Activated CD4-positive, alpha-beta memory T cell treated with anti-CD3 and anti-CD28 coated beads, Interleukin-2, amount 10 ng/mL, durations not matched to agents 7 days and 5 days (primary cell): Measurements from ENCODE around the gene RHBG. TPM values are rescaled to one million over a fixed set of nuclear protein-coding genes. Genes with fewer than 3 reads are reported as not detected.

ENCODE experiments used
- CTCF ChIA-PET: fragments of 350-600 bp; sonication (Branson Sonifier 250); formaldehyde crosslinking; loops from one replicate; lab custom pipeline; 2021; ENCODE audit warnings: antibody characterized with exemption, inconsistent platforms; lab: Charles Lee
- POLR2A ChIA-PET: fragments of 350-600 bp; sonication (Branson Sonifier 250); formaldehyde crosslinking; loops from one replicate; lab custom pipeline; 2021; ENCODE audit warnings: antibody characterized with exemption; lab: Charles Lee
- DNase-seq: peaks from one replicate; pipeline ENCODE4 v3.0.0-alpha.2; 2020
- H3K27ac Mint-ChIP-seq: one replicate; pipeline ENCODE4 v1.8.0; 2021; ENCODE audit warnings: mild to moderate bottlenecking, mixed read lengths
- H3K27me3 Mint-ChIP-seq: one replicate; pipeline ENCODE4 v1.8.0; 2021; ENCODE audit warnings: mixed read lengths
- H3K36me3 Mint-ChIP-seq: one replicate; pipeline ENCODE4 v1.8.0; 2021; ENCODE audit warnings: low read depth, mixed read lengths
- H3K4me1 Mint-ChIP-seq: one replicate; pipeline ENCODE4 v1.8.0; 2021; ENCODE audit warnings: mixed read lengths
- H3K4me3 Mint-ChIP-seq: one replicate; pipeline ENCODE4 v1.8.0; 2021; ENCODE audit warnings: mild to moderate bottlenecking, mixed read lengths
- H3K9me3 Mint-ChIP-seq: one replicate; pipeline ENCODE4 v1.8.0; 2021; ENCODE audit warnings: mixed read lengths
- total RNA-seq, 2 experiments: library from RNA; stranded (reverse); gene quantifications; one replicate each; pipeline ENCODE4 v1.2.3, GENCODE V29; 2021

RHBG gene
- total RNA-seq, 2 experiments from 2014 or later = not detected

DNA sequence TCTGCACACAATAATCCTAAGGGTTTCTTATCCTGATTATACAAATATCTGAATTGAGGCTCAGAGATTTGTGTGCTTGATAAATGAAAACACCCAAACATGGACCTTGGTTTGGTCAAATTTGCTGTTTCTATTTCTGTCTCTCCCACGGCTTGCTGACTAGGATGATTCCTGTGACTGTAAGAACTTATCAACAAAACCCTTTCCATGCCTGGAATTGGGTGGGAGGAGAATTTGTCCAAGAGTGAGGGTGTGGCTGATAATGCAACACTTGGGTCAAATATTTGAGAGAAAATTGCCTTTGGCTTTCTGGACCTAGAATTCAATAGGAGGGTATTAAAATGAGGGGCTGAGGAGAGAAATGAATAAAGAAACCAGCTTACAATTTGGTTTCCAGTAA, 48.0 kb downstream of the RHBG start:
- Mint-ChIP-seq H3K27ac (no peak overlapping the region), H3K4me3 (no peak overlapping the region), H3K9me3 (no peaks in the 10 kb centered on the region), H3K4me1 (peaks cover 19% of the 10 kb centered on the region), H3K36me3 (peaks cover 2% of the 10 kb centered on the region), H3K27me3 (peaks cover 69% of the 10 kb centered on the region)
- DNase-seq = no peak
- ChIA-PET CTCF (interaction anchor here (1.8 to 3.5 kb wide), 2 partner anchors 29 to 31 kb away, joined by 7 to 13 read pairs; no protein-coding TSS in a partner anchor), POLR2A (no interaction called here)

DNA sequence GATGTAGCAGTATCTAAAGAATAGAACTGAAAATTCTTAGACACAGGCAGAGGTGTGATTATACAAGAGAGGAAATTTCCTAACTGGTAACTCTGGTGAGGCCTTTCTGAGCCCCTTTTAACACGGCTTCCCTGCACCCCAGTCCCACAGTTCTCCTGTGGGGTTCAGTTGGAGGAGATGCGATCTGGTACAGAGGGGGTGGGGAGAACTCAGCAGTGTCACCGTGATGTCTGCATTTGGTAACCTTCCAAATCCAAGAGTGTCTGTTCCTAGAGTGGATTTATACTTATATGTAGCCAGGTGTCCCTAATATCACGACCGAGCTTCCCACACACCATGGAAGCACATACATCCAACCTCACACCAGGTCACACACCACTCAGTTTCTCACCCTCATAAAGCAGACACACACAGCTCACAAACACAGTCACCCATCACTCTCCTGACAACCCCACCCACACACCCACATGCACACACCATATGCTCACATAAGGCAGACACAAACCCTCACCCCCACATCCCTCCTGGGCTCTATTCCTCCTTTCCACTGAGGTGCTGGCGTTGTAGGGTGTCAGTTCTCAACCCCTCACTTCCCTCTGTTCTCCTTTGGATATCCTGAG, 48.5 kb downstream of the RHBG start:
- CTCF ChIA-PET = interaction anchor here (1.8 to 3.5 kb wide), 2 partner anchors 28 to 32 kb away, joined by 7 to 13 read pairs; no protein-coding TSS in a partner anchor
- peaks cover 70% of the 10 kb centered on the region for H3K27me3 Mint-ChIP-seq
- no peaks in the 10 kb centered on the region for H3K9me3 Mint-ChIP-seq
- no peak overlapping the region for H3K27ac Mint-ChIP-seq
- H3K4me1 Mint-ChIP-seq = peaks cover 20% of the 10 kb centered on the region
- peaks cover 2% of the 10 kb centered on the region for H3K36me3 Mint-ChIP-seq
- H3K4me3 Mint-ChIP-seq = no peak overlapping the region
- POLR2A ChIA-PET = no interaction called here
- DNase-seq = no peak

DNA sequence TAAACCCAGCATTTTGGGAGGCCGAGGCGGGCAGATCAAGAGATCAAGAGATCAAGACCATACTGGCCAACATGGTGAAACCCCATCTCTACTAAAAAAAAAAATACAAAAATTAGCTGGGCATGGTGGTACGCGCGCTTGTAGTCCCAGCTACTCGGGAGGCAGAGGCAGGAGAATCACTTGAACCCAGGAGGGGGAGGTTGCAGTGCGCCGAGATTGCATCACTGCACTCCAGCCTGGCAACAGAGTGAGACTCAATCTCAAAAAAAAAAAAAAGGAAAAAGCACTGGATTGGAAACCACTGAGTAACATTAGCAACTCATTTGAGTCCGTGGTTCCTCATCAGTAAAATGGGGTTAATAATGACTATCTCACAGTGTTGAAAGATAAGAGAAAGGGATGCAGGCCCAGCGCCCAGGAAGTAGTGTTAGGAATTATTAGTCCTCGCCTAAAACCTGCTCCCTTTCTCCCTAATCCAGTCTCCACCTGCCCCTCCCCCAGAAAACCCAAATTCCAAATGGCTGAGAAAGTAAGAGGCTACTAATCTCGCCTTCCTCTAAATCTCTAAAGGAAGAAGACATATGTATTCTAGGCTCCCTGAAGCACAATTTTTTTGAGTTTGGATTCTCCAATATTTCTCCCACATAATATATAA, 49.5 kb downstream of the RHBG start:
- CTCF ChIA-PET = interaction anchor here (0.8 to 2.3 kb wide), 4 partner anchors 28 to 209 kb away, joined by 3 to 36 read pairs (median 4); no protein-coding TSS in a partner anchor
- Mint-ChIP-seq H3K36me3 (peaks cover 2% of the 10 kb centered on the region), H3K27ac (no peak overlapping the region), H3K27me3 (peaks cover 80% of the 10 kb centered on the region), H3K4me1 (peaks cover 20% of the 10 kb centered on the region), H3K9me3 (no peaks in the 10 kb centered on the region), H3K4me3 (no peak overlapping the region)
- no peak for DNase-seq
- POLR2A ChIA-PET = no interaction called here

DNA sequence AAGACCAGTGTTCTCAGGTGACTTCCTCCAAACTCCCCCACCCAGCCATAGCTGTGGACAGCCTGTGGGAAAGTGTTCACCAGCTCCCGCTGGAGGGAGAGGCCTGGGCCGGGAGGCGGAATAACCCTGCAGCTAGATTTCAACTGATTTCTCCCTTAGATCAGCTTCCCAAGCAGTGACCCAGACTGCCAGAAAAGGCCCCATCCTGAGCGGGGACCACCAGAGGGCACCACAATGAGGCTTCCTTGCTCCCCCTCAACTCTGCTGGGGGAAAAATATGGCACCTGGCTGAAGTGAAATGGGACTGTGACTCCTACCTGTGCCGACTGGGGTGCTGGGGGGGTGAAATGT, 50.8 kb downstream of the RHBG start:
- ChIA-PET CTCF (interaction anchor here (0.6 to 2.3 kb wide), 6 partner anchors 26 to 226 kb away, joined by 3 to 36 read pairs (median 4); no protein-coding TSS in a partner anchor), POLR2A (interaction anchor here (0.6 to 1.7 kb wide), 7 partner anchors 9 to 137 kb away, joined by 3 to 7 read pairs (median 3); partner anchors contain the start of genes MEF2D and SMG5)
- no peak for DNase-seq
- peaks cover 2% of the 10 kb centered on the region for H3K36me3 Mint-ChIP-seq
- H3K27ac Mint-ChIP-seq = no peak overlapping the region
- H3K4me3 Mint-ChIP-seq = peak overlapping the region; percentile 81
- peaks cover 85% of the 10 kb centered on the region for H3K27me3 Mint-ChIP-seq
- no peaks in the 10 kb centered on the region for H3K9me3 Mint-ChIP-seq
- H3K4me1 Mint-ChIP-seq = peaks cover 20% of the 10 kb centered on the region

DNA sequence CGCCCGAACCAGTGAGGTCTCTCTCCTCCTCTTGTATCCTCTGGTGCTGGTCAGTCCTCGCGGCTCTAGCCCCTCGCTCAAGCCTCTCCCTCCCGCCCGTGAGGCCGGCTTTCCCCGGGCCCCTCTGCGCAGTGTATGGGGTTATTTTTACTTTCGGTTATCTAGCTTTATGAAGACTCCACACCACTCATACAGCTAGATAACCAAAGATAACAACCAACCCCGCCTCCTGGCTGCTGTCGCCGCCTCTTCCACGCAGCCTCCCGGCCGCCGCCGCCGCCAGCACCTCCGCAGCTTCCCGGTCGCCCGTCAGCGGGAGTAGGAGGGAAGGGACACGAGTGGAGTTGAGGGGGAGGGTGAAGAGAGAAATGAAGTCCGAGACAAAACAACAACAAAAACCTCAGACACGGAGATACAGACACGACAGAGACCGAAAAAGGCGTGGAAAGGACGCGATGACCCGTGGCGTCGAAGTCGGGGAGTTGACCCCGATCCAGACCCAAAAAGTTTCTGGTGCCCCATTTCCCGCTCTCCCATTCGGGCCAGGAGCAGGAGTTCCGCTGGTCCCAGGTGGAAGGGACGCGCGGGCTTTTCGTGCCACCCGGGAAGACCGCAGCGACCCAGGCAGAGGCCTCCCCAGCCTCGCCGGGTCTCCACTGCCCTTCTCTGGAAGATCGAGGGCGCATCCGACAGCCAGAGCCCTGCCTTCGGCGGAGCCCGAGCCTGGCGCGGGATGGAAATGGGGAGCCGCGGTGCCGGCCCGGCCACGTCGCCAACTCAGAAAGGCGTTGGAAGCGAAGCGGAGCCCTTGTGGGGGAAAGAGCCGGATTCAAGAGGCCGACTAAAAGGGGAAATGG, 51.4 kb downstream of the RHBG start:
- Mint-ChIP-seq H3K27ac (no peak overlapping the region), H3K36me3 (peaks cover 2% of the 10 kb centered on the region), H3K9me3 (no peaks in the 10 kb centered on the region), H3K4me3 (peak overlapping the region; percentile 81), H3K4me1 (peaks cover 20% of the 10 kb centered on the region), H3K27me3 (peaks cover 86% of the 10 kb centered on the region)
- peak; percentile 57 for DNase-seq
- ChIA-PET CTCF (interaction anchor here (0.7 to 2.3 kb wide), 4 partner anchors 25 to 227 kb away, joined by 3 to 36 read pairs (median 6); no protein-coding TSS in a partner anchor), POLR2A (interaction anchor here (0.8 to 1.7 kb wide), 6 partner anchors 9 to 138 kb away, joined by 3 to 7 read pairs (median 4); partner anchors contain the start of genes MEF2D and SMG5)

- no peaks in the 10 kb centered on the region for H3K9me3 Mint-ChIP-seq
- peaks cover 88% of the 10 kb centered on the region for H3K27me3 Mint-ChIP-seq
- H3K4me3 Mint-ChIP-seq = peak overlapping the region; percentile 81
- H3K27ac Mint-ChIP-seq = no peak overlapping the region
- POLR2A ChIA-PET = interaction anchor here (0.5 to 3.1 kb wide), 3 partner anchors 12 to 202 kb away, joined by 3 to 15 read pairs (median 3); partner anchors contain the start of gene SMG5
- peaks cover 2% of the 10 kb centered on the region for H3K36me3 Mint-ChIP-seq
- CTCF ChIA-PET = interaction anchor here (0.7 to 4.9 kb wide), 4 partner anchors 11 to 36 kb away, joined by 3 to 19 read pairs (median 8); no protein-coding TSS in a partner anchor
- peak; percentile 79 for DNase-seq
- H3K4me1 Mint-ChIP-seq = peaks cover 20% of the 10 kb centered on the region
These were observed 52.3 kb downstream of the RHBG start for GRCh38 chr1:156421062-156421938.

- peaks cover 20% of the 10 kb centered on the region for H3K4me1 Mint-ChIP-seq
- DNase-seq = no peak
- peaks cover 2% of the 10 kb centered on the region for H3K36me3 Mint-ChIP-seq
- H3K9me3 Mint-ChIP-seq = no peaks in the 10 kb centered on the region
- H3K27me3 Mint-ChIP-seq = peaks cover 90% of the 10 kb centered on the region
- POLR2A ChIA-PET = interaction anchor here (0.5 to 3.1 kb wide), 3 partner anchors 11 to 203 kb away, joined by 3 to 15 read pairs (median 3); partner anchors contain the start of gene SMG5
- H3K27ac Mint-ChIP-seq = no peak overlapping the region
- H3K4me3 Mint-ChIP-seq = peak overlapping the region; percentile 53
- CTCF ChIA-PET = interaction anchor here (0.7 to 4.9 kb wide), 4 partner anchors 10 to 36 kb away, joined by 3 to 19 read pairs (median 8); no protein-coding TSS in a partner anchor
These were observed 53.1 kb downstream of the RHBG start for GRCh38 chr1:156421939-156422601.

DNA sequence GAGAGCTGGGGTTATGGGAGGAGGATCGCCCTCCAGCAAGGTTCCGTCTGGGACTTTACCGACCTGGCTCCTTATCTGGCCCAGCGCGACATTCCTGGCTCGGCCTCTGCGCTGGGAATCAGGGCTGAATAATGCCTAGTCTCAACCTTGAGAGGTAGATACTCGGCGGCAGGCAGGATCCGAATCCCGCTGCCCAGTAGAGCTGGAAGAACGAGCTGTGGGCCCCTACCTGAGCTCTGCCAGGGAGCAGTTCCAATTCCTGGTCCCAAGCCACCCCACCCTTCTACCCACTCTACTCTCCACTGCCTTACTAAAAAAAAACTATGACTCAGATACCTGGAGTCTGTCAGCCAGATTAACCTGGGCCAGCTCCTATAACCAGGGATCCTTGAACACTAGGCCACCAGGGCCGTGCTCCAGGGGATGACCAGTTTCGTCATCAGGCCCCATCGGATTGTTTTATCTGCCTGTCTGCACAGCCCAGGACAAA, 53.6 kb downstream of the RHBG start:
- Mint-ChIP-seq H3K27ac (no peak overlapping the region), H3K4me3 (no peak overlapping the region), H3K9me3 (no peaks in the 10 kb centered on the region), H3K27me3 (peaks cover 90% of the 10 kb centered on the region), H3K36me3 (peaks cover 2% of the 10 kb centered on the region), H3K4me1 (peaks cover 20% of the 10 kb centered on the region)
- ChIA-PET POLR2A (interaction anchor here (1.0 to 3.1 kb wide), 2 partner anchors 10 to 13 kb away, joined by 3 to 15 read pairs; no protein-coding TSS in a partner anchor), CTCF (interaction anchor here (1.4 to 4.9 kb wide), 3 partner anchors 23 to 37 kb away, joined by 3 to 19 read pairs (median 13); no protein-coding TSS in a partner anchor)
- no peak for DNase-seq

DNA sequence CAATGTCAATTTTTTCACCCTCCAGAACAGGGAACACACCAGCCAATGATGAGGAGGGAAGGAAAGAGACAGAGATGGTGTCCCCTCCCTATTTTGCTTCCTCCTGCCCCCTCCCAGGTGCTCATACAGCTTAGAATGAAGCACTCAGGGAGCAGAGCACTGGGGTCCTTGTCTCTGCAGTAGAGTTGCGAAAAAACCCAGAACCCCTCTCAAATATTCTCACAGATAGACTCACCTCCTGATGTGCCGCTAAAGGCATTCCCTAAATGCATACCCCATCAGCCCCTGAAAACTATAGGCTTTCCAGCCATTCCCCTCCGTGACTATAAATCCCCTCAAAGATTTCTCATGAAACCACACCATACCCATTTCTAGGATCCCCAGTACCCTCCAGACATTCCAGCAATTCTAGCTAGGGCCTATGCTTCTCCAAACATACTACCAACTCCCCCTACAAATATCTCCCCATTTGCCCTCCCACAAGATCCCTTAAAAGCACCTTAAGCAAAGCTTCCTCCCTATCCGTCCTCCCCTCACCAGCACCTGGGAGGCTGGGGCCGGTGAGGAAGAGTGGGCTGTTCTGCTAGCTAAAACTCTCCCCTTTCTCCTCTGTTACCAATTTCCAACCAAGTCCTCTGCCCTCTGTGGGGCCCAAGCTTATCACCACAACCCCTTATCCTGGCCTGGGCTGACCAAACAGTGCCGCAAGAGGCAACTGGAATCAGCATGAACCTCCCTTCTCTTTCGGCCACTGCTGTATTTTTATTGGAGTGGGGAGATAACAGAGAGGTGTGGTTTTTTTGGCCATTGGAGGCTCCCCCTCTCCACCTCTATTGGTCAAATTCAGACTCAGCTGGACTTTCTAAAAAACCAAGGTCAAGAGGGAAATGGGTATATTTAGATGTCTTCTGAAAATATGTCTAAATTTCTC, 54.7 kb downstream of the RHBG start:
- Mint-ChIP-seq H3K4me3 (no peak overlapping the region), H3K4me1 (peaks cover 20% of the 10 kb centered on the region), H3K9me3 (no peaks in the 10 kb centered on the region), H3K36me3 (peaks cover 2% of the 10 kb centered on the region), H3K27me3 (peaks cover 91% of the 10 kb centered on the region), H3K27ac (no peak overlapping the region)
- no peak for DNase-seq
- ChIA-PET POLR2A (interaction anchor here (1.0 to 3.1 kb wide), 2 partner anchors 9 to 12 kb away, joined by 3 to 15 read pairs; no protein-coding TSS in a partner anchor), CTCF (interaction anchor here (2.7 to 4.9 kb wide), 2 partner anchors 22 to 38 kb away, joined by 13 to 19 read pairs; no protein-coding TSS in a partner anchor)

DNA sequence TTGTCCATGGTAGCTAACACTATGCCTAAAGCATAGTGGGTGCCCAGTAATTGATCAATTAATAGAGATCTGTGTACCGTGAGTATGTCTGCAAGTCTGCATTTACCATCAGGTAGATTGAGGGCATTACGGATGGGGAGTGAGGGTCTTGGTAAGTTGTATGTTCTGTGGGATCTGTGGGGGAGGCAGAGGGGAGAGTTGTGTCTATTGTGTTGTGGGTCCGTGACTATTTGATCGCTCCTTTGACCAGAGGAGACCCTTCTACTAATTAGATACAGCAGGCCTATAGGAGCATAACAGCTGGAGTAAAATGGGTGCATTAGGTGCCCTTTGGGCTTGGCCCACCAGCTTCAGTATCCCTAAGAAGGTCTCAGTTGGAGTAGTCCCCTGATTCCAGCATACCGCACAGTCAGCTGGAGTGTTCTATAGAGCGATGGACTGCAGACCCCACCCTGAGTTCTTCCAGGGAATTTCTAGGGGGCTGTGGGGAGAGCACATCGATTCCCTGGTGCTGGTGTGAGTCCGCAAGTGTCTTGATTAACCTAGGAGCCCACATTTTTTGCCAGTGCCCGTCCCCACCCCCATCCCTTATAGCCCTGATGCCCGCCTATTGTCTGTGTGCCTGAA, 55.9 kb downstream of the RHBG start:
- peaks cover 91% of the 10 kb centered on the region for H3K27me3 Mint-ChIP-seq
- peaks cover 2% of the 10 kb centered on the region for H3K36me3 Mint-ChIP-seq
- no peak for DNase-seq
- H3K4me1 Mint-ChIP-seq = peaks cover 16% of the 10 kb centered on the region
- CTCF ChIA-PET = interaction anchor here (0.7 to 4.9 kb wide), 2 partner anchors 21 to 39 kb away, joined by 4 to 19 read pairs; no protein-coding TSS in a partner anchor
- no peak overlapping the region for H3K27ac Mint-ChIP-seq
- H3K9me3 Mint-ChIP-seq = no peaks in the 10 kb centered on the region
- H3K4me3 Mint-ChIP-seq = no peak overlapping the region
- POLR2A ChIA-PET = no interaction called here
